ENCODE data around the gene SVBP. TPM values are rescaled to one million over a fixed set of nuclear protein-coding genes. Genes with fewer than 3 reads are reported as not detected.
A peak's percentile ranks its signal among the peaks of the same experiment; 100 is the strongest.

SVBP gene
- total RNA-seq, 2 experiments from 2014 or later, result 19.8 to 20.6 TPM

DNA sequence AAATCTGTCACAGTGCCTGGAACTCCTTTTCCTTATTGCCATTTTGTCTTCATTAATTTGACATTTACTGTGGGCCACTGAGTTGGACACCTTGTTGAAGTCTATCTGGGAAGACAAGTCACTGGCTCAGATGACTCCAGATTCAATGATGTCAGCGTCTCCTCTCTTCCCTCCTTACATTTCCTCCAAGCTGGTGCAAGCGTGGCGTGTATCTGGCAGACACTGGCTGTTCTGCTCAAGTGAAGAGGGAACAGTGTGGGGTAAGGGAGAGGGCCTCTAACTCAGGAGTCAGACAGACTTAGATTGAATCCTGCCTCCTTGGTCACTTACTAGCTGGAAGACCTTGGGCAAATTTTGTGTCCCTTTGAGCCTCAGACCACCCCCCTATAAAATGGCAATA, 20.5 kb upstream of the SVBP start:
- no peak for DNase-seq
- CTCF ChIA-PET, result interaction anchor here (2.0 kb wide), 1 partner anchor 9 kb away, joined by 8 read pairs; the partner anchor contains the start of gene ZNF691
- no peak overlapping the region for H3K4me3 Mint-ChIP-seq
- H3K9me3 Mint-ChIP-seq, result no peaks in the 10 kb centered on the region
- H3K27me3 Mint-ChIP-seq, result no peaks in the 10 kb centered on the region
- POLR2A ChIA-PET, result no interaction called here
- no peaks in the 10 kb centered on the region for H3K4me1 Mint-ChIP-seq
- H3K27ac Mint-ChIP-seq, result no peak overlapping the region
- H3K36me3 Mint-ChIP-seq (ENCODE audit: low read depth), result no peaks in the 10 kb centered on the region

GRCh38 chr1:42835422-42835821, 18.2 kb upstream of the SVBP start:
- ChIA-PET POLR2A (interaction anchor here (0.9 kb wide), 1 partner anchor 11 kb away, joined by 3 read pairs; the partner anchor contains the start of gene ZNF691), CTCF (interaction anchor here (1.6 to 3.0 kb wide), 3 partner anchors 8 to 19 kb away, joined by 3 to 17 read pairs (median 4); partner anchors contain the start of gene ZNF691)
- Mint-ChIP-seq H3K4me3 (no peak overlapping the region), H3K4me1 (no peaks in the 10 kb centered on the region), H3K27me3 (no peaks in the 10 kb centered on the region), H3K36me3 (ENCODE audit: low read depth) (no peaks in the 10 kb centered on the region), H3K9me3 (no peaks in the 10 kb centered on the region), H3K27ac (no peak overlapping the region)
- DNase-seq, result no peak

GRCh38 chr1:42834803-42835202, 17.6 kb upstream of the SVBP start:
- Mint-ChIP-seq H3K4me1 (no peaks in the 10 kb centered on the region), H3K27ac (no peak overlapping the region), H3K9me3 (no peaks in the 10 kb centered on the region), H3K4me3 (no peak overlapping the region), H3K27me3 (no peaks in the 10 kb centered on the region), H3K36me3 (ENCODE audit: low read depth) (no peaks in the 10 kb centered on the region)
- ChIA-PET POLR2A (no interaction called here), CTCF (interaction anchor here (1.6 to 3.0 kb wide), 3 partner anchors 9 to 19 kb away, joined by 3 to 17 read pairs (median 4); partner anchors contain the start of gene ZNF691)
- no peak for DNase-seq

- no peaks in the 10 kb centered on the region for H3K27me3 Mint-ChIP-seq
- no peak overlapping the region for H3K27ac Mint-ChIP-seq
- H3K4me1 Mint-ChIP-seq, result no peaks in the 10 kb centered on the region
- no peaks in the 10 kb centered on the region for H3K36me3 Mint-ChIP-seq (ENCODE audit: low read depth)
- ChIA-PET CTCF (interaction anchor here (1.6 to 3.0 kb wide), 3 partner anchors 10 to 13 kb away, joined by 3 to 17 read pairs (median 4); partner anchors contain the start of gene ZNF691), POLR2A (no interaction called here)
- H3K9me3 Mint-ChIP-seq, result no peaks in the 10 kb centered on the region
- DNase-seq, result no peak
- no peak overlapping the region for H3K4me3 Mint-ChIP-seq
These were observed 16.8 kb upstream of the SVBP start for GRCh38 chr1:42833981-42834380.

DNA sequence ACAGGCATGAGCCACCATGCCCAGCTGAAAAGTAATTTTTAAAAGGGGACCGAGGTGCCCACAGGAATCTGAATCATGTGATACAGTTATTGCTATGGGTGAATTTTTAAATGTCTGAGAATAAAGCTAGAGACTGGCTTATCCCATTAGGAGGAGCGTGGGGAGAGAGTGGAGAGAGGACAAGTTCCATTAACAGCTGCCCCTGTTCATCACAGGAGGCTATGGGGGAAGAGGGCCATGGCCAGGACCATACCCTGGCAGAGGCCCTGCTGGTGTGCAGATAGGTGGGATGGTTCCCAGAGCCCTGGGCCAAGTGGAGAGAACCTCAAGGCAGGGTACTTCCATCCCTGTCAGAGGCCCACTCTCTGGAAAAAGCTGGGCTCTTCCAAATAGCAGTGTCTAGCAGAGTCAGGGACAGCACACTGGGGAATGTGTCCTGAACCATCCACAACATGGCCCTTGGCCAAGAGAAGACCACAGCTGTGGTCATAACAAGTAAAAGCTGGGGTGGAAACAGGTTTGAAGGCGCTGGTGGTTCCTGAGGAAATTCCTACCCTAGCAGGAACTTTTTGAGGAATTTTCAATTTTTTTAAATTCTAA, 15.5 kb upstream of the SVBP start:
- ChIA-PET POLR2A (no interaction called here), CTCF (interaction anchor here (0.8 to 1.8 kb wide), 4 partner anchors 9 to 48 kb away, joined by 3 to 4 read pairs (median 4); partner anchors contain the start of gene TMEM269)
- Mint-ChIP-seq H3K4me1 (no peaks in the 10 kb centered on the region), H3K4me3 (no peak overlapping the region), H3K27ac (no peak overlapping the region), H3K9me3 (no peaks in the 10 kb centered on the region), H3K36me3 (ENCODE audit: low read depth) (no peaks in the 10 kb centered on the region), H3K27me3 (no peaks in the 10 kb centered on the region)
- DNase-seq, result no peak

DNA sequence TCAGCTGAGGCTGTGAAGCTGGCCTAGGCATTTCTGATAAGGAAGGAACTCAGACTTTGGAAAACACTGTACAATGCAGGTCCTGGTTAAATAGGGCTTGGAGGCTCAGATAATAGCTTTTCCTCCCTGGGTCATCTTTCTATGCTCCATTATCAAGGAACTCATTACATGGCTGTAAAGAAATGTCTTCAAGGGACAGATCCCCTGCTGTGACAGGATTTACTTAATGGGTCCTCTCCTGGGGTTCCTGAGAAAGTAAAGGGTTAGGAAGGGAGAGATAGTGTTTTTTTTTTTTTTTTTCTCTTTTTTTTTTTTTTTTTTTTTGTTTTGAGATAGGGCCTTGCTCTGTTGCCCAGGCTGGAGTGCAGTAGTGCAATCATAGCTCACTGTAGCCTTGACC, 14.1 kb upstream of the SVBP start:
- CTCF ChIA-PET, result interaction anchor here (1.6 to 1.8 kb wide), 2 partner anchors 10 to 12 kb away, joined by 3 to 4 read pairs; no protein-coding TSS in a partner anchor
- no peak overlapping the region for H3K4me3 Mint-ChIP-seq
- H3K27me3 Mint-ChIP-seq, result no peaks in the 10 kb centered on the region
- H3K27ac Mint-ChIP-seq, result no peak overlapping the region
- no peaks in the 10 kb centered on the region for H3K9me3 Mint-ChIP-seq
- POLR2A ChIA-PET, result interaction anchor here (0.6 kb wide), 1 partner anchor 52 kb away, joined by 6 read pairs; no protein-coding TSS in a partner anchor
- no peaks in the 10 kb centered on the region for H3K4me1 Mint-ChIP-seq
- H3K36me3 Mint-ChIP-seq (ENCODE audit: low read depth), result no peaks in the 10 kb centered on the region
- no peak for DNase-seq

DNA sequence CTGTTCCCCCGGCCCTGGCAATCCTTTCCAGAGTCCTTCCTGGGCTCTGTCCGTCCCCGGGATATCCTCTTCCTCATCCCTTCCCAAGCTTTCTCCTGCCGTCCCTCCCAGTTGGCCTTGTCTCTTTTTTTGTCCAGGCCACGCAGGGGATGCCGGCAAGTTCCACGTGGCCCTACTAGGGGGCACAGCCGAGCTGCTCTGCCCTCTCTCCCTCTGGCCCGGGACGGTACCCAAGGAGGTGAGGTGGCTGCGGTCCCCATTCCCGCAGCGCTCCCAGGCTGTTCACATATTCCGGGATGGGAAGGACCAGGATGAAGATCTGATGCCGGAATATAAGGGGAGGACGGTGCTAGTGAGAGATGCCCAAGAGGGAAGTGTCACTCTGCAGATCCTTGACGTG, 13.4 kb upstream of the SVBP start:
- Mint-ChIP-seq H3K27me3 (no peaks in the 10 kb centered on the region), H3K36me3 (ENCODE audit: low read depth) (no peaks in the 10 kb centered on the region), H3K4me3 (no peak overlapping the region), H3K9me3 (no peaks in the 10 kb centered on the region), H3K27ac (no peak overlapping the region), H3K4me1 (no peaks in the 10 kb centered on the region)
- POLR2A ChIA-PET, result no interaction called here
- CTCF ChIA-PET, result interaction anchor here (1.6 to 1.8 kb wide), 2 partner anchors 10 to 13 kb away, joined by 3 to 4 read pairs; no protein-coding TSS in a partner anchor
- no peak for DNase-seq

DNA sequence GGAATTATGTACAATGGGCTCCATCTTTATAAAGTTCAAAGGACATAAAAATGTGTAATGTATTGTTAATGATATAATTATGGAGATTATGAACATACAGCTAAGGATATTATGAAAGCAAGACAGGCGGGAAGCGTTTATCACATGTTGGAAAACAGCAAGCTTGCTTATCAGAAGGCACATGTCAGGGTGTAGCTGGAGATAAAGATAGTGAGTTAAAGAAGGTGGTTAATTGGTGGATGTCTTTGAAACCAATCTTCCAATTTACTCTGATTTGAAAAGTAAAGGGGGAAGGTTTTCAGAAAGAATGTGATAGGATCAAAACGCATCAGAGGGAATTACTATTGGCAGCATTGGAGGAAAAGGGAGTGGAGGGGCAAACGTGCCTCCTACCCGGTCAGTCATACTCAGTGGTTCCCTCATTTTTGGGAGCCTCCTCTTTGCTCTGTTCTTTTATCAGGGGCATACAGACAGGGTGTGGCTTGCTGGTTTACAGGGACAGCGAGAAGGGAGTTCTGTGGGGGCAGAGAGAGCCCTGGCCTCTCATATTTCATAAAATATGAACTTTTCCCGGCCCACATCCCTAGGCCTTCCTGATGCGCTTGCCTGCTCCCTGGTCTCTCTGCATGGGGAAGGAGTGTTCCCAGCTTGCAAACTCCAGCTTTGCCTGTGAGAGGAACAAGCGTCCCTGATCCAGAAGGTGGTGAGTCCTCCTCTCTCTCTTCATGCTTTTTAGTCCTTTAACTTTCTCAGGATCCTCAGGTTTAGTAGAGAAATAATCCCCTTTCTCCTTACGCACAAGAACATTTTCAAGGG, 8.0 kb upstream of the SVBP start:
- CTCF ChIA-PET, result interaction anchor here (0.7 to 1.3 kb wide), 2 partner anchors 21 to 58 kb away, joined by 3 read pairs; partner anchors contain the start of genes C1orf50, P3H1 and ZNF691
- peaks cover 14% of the 10 kb centered on the region for H3K4me1 Mint-ChIP-seq
- no peak for DNase-seq
- no peaks in the 10 kb centered on the region for H3K9me3 Mint-ChIP-seq
- POLR2A ChIA-PET, result interaction anchor here (0.6 kb wide), 1 partner anchor 765 kb away, joined by 3 read pairs; no protein-coding TSS in a partner anchor
- no peaks in the 10 kb centered on the region for H3K27me3 Mint-ChIP-seq
- H3K27ac Mint-ChIP-seq, result no peak overlapping the region
- H3K4me3 Mint-ChIP-seq, result no peak overlapping the region
- H3K36me3 Mint-ChIP-seq (ENCODE audit: low read depth), result peaks cover 4% of the 10 kb centered on the region

- Mint-ChIP-seq H3K36me3 (ENCODE audit: low read depth) (peaks cover 4% of the 10 kb centered on the region), H3K9me3 (no peaks in the 10 kb centered on the region), H3K27ac (no peak overlapping the region), H3K4me3 (no peak overlapping the region), H3K27me3 (no peaks in the 10 kb centered on the region), H3K4me1 (peaks cover 14% of the 10 kb centered on the region)
- ChIA-PET POLR2A (interaction anchor here (0.6 to 2.2 kb wide), 2 partner anchors 22 to 766 kb away, joined by 3 to 6 read pairs; partner anchors contain the start of gene ZNF691), CTCF (interaction anchor here (0.7 to 1.3 kb wide), 2 partner anchors 21 to 57 kb away, joined by 3 read pairs; partner anchors contain the start of genes C1orf50, P3H1 and ZNF691)
- DNase-seq, result no peak
These were observed 7.4 kb upstream of the SVBP start for GRCh38 chr1:42824481-42825035.

DNA sequence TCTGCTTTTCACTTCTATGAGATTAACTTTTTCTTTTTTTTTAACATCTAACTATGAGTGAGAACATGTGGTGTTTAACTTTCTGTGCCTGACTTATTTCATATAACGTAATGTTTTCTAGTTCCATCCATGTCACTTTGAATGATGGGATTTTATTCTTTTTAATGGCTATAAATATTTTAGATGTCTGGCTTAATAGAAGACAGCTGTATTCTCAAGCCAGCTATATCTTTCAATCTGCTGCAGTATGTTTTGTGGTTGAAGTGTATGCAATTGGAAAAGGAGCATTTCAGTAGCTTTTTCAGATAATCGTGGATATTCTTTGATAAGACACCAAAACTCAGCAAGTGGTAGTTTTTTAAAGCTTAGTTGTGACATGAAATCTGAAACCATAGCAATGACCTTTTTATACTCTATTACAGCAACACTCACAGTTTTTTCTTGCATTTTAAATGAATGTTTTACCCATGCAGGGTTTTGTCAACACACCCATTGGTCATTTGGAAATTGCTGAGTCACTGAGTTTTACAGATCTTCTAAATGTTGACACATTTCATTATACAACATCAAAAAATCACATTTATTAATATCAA, 5.7 kb upstream of the SVBP start:
- Mint-ChIP-seq H3K4me3 (no peak overlapping the region), H3K27ac (no peak overlapping the region)
- DNase-seq, result no peak

DNA sequence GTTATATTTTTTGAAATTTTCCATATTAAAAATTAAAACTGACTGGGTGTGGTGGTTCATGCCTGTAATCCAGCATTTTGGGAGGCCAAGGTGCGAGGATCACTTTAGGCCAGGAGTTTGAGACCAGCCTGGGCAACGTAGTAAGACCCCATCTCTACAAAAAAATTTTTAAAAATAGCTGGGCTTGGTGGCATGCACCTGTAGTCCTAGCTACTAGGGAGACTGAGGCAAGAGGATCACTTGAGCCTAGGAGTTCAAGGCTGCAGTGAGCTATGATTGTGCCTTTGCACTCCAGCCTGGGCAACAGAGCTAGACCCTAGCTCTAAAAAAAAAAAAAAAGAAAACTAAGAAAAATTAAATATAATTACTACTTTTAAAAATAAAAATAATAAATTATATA, 4.5 kb upstream of the SVBP start:
- H3K9me3 Mint-ChIP-seq, result no peaks in the 10 kb centered on the region
- no peak for DNase-seq
- ChIA-PET CTCF (interaction anchor here (1.3 kb wide), 1 partner anchor 13 kb away, joined by 3 read pairs; no protein-coding TSS in a partner anchor), POLR2A (no interaction called here)
- no peaks in the 10 kb centered on the region for H3K27me3 Mint-ChIP-seq
- peaks cover 4% of the 10 kb centered on the region for H3K36me3 Mint-ChIP-seq (ENCODE audit: low read depth)
- no peak overlapping the region for H3K27ac Mint-ChIP-seq
- H3K4me3 Mint-ChIP-seq, result no peak overlapping the region
- H3K4me1 Mint-ChIP-seq, result peaks cover 27% of the 10 kb centered on the region

More for the DNA sequence above, 5.7 kb upstream of the SVBP start:
- ChIA-PET POLR2A (interaction anchor here (2.2 kb wide), 1 partner anchor 24 kb away, joined by 6 read pairs; the partner anchor contains the start of gene ZNF691), CTCF (interaction anchor here (0.9 to 1.6 kb wide), 3 partner anchors 10 to 33 kb away, joined by 3 to 4 read pairs (median 4); partner anchors contain the start of gene ZNF691)
- Mint-ChIP-seq H3K4me1 (peaks cover 22% of the 10 kb centered on the region), H3K9me3 (no peaks in the 10 kb centered on the region), H3K27me3 (no peaks in the 10 kb centered on the region), H3K36me3 (ENCODE audit: low read depth) (peaks cover 4% of the 10 kb centered on the region)

GRCh38 chr1:42820813-42821212, 3.6 kb upstream of the SVBP start:
- ChIA-PET POLR2A (no interaction called here), CTCF (interaction anchor here (1.2 to 1.3 kb wide), 2 partner anchors 10 to 12 kb away, joined by 3 read pairs; no protein-coding TSS in a partner anchor)
- Mint-ChIP-seq H3K27ac (peak overlapping the region; percentile 37), H3K27me3 (no peaks in the 10 kb centered on the region), H3K4me1 (peaks cover 34% of the 10 kb centered on the region), H3K9me3 (no peaks in the 10 kb centered on the region), H3K4me3 (no peak overlapping the region), H3K36me3 (ENCODE audit: low read depth) (peaks cover 6% of the 10 kb centered on the region)
- DNase-seq, result no peak
